ENCODE results near the gene LDLRAD1. TPM values are rescaled to one million over a fixed set of nuclear protein-coding genes. Genes with fewer than 3 reads are reported as not detected.
"Not testable (repeated sequence)": the region's sequence is repeated elsewhere in the genome, so short reads cannot be mapped to it uniquely, and the experiment has no call there.

LDLRAD1 gene
- total RNA-seq, 1 donor from 2014 or later: not detected

DNA sequence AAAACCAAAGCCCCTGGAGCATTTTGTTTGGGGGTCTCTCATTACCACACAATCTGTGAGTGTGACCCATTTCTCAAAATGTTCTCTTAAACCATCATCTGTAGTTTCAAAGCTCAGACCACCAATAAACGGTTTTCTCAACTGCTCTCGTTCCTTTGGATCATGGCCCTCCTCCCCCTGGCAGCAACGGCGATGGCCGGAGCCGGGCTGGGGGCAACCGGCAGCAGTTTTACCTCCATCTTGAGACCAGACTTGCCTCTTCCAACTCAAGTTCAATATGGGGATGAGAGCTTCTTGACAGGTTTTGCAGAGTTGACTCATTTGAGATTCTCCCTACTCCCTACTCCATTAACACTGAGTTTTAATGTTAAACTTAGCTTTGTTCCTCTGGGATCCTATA, 42.1 kb downstream of the LDLRAD1 start:
- Mint-ChIP-seq H3K4me3 (ENCODE audit: unreplicated experiment) (no peak overlapping the region), H3K27ac (ENCODE audit: unreplicated experiment) (no peak overlapping the region), H3K27me3 (ENCODE audit: unreplicated experiment) (no peaks in the 10 kb centered on the region), H3K9me3 (ENCODE audit: unreplicated experiment) (no peaks in the 10 kb centered on the region), H3K36me3 (ENCODE audit: unreplicated experiment) (peaks cover 16% of the 10 kb centered on the region), H3K4me1 (ENCODE audit: unreplicated experiment) (peaks cover 6% of the 10 kb centered on the region)
- no peak for TF ChIP-seq CTCF (IDR thresholded peaks at IDR 0.05)
- no peak for DNase-seq (ENCODE audit: extremely low spot score, unreplicated experiment)

GRCh38 chr1:53971718-53972117, 46.3 kb downstream of the LDLRAD1 start:
- H3K27ac Mint-ChIP-seq (ENCODE audit: unreplicated experiment): no peak overlapping the region
- TF ChIP-seq CTCF (IDR thresholded peaks at IDR 0.05): no peak
- H3K27me3 Mint-ChIP-seq (ENCODE audit: unreplicated experiment): no peaks in the 10 kb centered on the region
- H3K9me3 Mint-ChIP-seq (ENCODE audit: unreplicated experiment): no peaks in the 10 kb centered on the region
- H3K4me1 Mint-ChIP-seq (ENCODE audit: unreplicated experiment): peaks cover 6% of the 10 kb centered on the region
- peaks cover 42% of the 10 kb centered on the region for H3K36me3 Mint-ChIP-seq (ENCODE audit: unreplicated experiment)
- H3K4me3 Mint-ChIP-seq (ENCODE audit: unreplicated experiment): no peak overlapping the region
- DNase-seq (ENCODE audit: extremely low spot score, unreplicated experiment): no peak

GRCh38 chr1:53969323-53969722, 48.7 kb downstream of the LDLRAD1 start:
- not testable (repeated sequence) for H3K4me3 Mint-ChIP-seq (ENCODE audit: unreplicated experiment); H3K9me3 Mint-ChIP-seq (ENCODE audit: unreplicated experiment); H3K27me3 Mint-ChIP-seq (ENCODE audit: unreplicated experiment); H3K27ac Mint-ChIP-seq (ENCODE audit: unreplicated experiment); H3K4me1 Mint-ChIP-seq (ENCODE audit: unreplicated experiment); DNase-seq (ENCODE audit: extremely low spot score, unreplicated experiment)
- H3K36me3 Mint-ChIP-seq (ENCODE audit: unreplicated experiment): peaks cover 46% of the 10 kb centered on the region

GRCh38 chr1:53968125-53968513, 49.9 kb downstream of the LDLRAD1 start:
- no peak for DNase-seq (ENCODE audit: extremely low spot score, unreplicated experiment)
- Mint-ChIP-seq H3K36me3 (ENCODE audit: unreplicated experiment) (peaks cover 51% of the 10 kb centered on the region), H3K4me3 (ENCODE audit: unreplicated experiment) (no peak overlapping the region), H3K27ac (ENCODE audit: unreplicated experiment) (no peak overlapping the region), H3K27me3 (ENCODE audit: unreplicated experiment) (no peaks in the 10 kb centered on the region), H3K4me1 (ENCODE audit: unreplicated experiment) (peaks cover 6% of the 10 kb centered on the region), H3K9me3 (ENCODE audit: unreplicated experiment) (no peaks in the 10 kb centered on the region)
- no peak for TF ChIP-seq CTCF (IDR thresholded peaks at IDR 0.05)

- no peak for DNase-seq (ENCODE audit: extremely low spot score, unreplicated experiment)
- H3K27ac Mint-ChIP-seq (ENCODE audit: unreplicated experiment): no peak overlapping the region
- no peaks in the 10 kb centered on the region for H3K27me3 Mint-ChIP-seq (ENCODE audit: unreplicated experiment)
- H3K36me3 Mint-ChIP-seq (ENCODE audit: unreplicated experiment): peaks cover 50% of the 10 kb centered on the region
- peaks cover 6% of the 10 kb centered on the region for H3K4me1 Mint-ChIP-seq (ENCODE audit: unreplicated experiment)
- H3K4me3 Mint-ChIP-seq (ENCODE audit: unreplicated experiment): no peak overlapping the region
- no peak for TF ChIP-seq CTCF (IDR thresholded peaks at IDR 0.05)
- H3K9me3 Mint-ChIP-seq (ENCODE audit: unreplicated experiment): no peaks in the 10 kb centered on the region
These were observed 50.4 kb downstream of the LDLRAD1 start for GRCh38 chr1:53967409-53968124.
